Measurements from ENCODE around the gene EPHA8.

Gene EPHA8

DNA sequence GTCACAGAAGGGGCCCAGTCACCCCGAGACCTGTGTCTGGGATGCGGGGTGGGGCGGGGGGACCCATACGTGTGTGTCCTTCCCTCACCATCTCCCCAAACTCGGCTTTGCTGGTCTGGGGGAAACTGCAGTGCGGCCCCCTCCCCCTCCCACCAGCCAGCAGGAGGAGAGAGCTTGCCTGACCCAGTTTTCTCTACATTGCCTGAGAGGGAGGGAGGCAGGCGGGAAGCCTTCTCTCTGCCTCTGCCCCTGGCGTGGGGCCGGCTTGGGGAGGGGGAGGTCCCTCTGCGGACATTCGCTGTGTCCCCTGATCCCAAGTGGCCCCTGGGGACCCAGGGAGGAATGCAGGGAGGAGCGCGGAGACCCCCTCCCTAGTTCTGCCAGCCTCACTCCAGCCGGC lies 3.9 kb downstream of the EPHA8 start:
- no peak for DNase-seq (ENCODE audit: low read depth in 2 of 2)

DNA sequence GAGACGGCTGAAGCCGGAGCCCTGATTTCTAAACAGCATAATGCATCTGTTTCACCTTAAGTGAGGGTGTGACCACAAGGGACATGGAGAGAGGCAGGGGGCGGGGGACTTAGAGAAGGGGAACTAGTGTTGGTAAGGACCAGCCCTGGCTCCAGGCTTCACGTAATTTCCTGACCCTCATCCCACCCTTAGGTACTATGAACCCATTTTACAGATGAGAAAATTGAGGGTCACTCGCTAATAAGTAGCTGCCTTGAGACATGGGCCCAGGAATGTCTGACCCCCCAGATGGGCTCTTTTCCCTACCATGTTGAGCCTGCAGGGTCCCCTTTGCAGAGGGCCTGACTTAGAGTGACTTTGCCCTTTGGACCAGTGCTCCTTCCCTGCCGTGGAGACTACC lies 4.7 kb downstream of the EPHA8 start:
- DNase-seq (ENCODE audit: low read depth in 2 of 2), result no peak

DNA sequence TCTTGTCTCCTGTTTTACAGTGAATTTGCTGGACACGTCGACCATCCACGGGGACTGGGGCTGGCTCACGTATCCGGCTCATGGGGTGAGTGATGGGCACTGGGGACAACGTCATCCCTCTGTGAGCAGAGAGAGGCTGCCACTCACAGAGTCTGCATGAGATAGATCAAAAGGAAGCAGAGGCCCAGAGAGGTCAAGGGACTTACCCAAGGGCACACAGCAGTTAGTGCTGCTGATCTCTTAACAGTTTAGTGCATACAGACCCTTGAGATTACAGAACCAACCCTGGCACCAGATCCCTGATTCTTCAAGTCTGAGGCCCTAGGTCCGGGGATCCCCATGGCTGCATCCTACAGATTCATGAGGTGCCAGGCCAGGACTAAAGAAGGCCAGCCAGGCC lies 6.0 kb downstream of the EPHA8 start:
- DNase-seq (ENCODE audit: low read depth in 2 of 2), result no peak

DNA sequence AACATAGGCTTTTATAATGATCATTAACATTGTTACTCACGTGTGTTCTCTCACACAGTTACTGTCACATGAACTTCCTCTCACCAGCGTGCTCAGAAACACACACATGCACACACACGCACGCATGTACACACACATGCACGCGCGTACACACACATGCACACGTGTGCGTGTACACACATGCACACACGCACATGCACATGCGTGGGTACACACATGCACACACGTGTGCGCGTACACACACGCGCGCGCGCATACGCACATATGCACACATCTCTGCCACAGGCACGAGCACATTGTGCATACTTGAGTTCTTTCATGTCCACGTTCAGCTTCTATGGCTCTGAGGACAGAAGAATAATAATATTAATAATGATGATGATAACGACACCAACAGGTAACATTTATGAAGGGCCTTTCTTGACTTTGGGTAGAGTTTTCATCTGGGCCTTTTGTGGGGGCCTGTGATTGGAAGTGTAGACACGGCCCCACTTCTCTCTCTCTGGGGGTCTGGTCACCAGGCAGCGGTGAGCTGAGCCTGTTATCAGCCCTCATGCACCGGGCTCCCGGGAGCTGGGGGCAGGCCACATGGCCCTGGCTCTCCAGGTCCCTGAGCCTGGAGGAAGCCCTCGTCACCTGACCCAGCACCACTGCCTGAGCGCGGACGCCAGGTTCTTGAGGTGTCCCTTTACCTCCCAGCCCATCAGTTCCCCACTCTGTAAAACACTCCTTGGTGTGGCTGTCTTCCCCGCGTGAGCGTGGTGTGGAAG lies 7.0 kb downstream of the EPHA8 start:
- DNase-seq (ENCODE audit: low read depth in 2 of 2), result no peak

DNA sequence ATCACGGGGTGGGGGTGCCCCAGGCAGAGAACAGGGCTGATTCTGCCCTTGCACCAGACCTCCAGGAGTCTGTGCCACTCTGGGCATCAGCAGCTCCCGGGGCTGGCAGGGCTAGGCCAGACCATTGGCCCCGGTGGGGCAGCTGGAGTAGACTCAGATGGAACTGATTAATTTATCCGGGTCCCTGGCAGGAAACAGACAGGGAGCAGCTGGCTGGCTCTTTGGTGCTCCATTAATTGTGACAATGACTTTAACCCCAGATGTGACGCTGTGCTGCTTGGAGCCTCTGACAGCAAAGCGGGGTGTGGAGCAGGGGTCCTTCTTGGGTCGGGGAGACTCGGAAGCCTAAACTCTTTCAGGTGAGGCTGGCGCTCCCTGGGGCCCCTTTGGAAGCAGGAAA lies 9.5 kb downstream of the EPHA8 start:
- DNase-seq (ENCODE audit: low read depth in 2 of 2), result no peak

- DNase-seq (ENCODE audit: low read depth in 2 of 2), result no peak
Measured at GRCh38 chr1:22573237-22573636, 9.9 kb downstream of the EPHA8 start.

GRCh38 chr1:22575532-22576149 lies 12.4 kb downstream of the EPHA8 start:
- DNase-seq (ENCODE audit: low read depth in 2 of 2), result no peak

GRCh38 chr1:22576150-22576544 lies 12.9 kb downstream of the EPHA8 start:
- DNase-seq (ENCODE audit: low read depth in 2 of 2), result no peak

- no peak for DNase-seq (ENCODE audit: low read depth in 2 of 2)
Measured at GRCh38 chr1:22576617-22577016, 13.3 kb downstream of the EPHA8 start.

DNA sequence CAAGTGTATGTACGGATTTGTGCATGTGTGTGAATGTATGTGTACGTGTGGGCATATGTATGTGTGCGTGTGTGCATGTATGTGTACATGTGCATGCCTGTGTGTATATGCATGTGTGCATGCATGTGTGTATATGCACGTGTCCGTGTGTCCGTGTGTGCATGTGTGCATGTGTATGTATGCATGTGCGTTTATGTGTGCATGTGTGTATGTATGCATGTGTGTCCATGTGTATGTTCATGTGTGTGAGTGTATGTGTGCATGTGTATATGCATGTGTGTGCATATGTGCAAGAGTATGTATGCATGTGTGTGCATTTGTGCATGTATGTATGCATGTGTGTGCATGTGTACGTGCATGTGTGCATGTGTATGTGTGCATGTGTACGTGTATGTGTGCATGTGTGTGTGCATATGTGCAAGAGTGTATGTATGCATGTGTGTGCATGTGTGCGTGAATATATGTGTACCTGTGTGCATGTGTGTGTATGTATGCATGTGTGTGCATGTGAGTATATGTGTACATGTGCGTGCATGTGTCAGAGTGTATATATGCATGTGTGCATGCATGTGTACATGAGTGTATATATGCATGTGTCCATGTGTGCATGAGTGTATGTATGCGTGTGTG lies 15.6 kb downstream of the EPHA8 start:
- DNase-seq (ENCODE audit: low read depth in 2 of 2), result no peak

DNA sequence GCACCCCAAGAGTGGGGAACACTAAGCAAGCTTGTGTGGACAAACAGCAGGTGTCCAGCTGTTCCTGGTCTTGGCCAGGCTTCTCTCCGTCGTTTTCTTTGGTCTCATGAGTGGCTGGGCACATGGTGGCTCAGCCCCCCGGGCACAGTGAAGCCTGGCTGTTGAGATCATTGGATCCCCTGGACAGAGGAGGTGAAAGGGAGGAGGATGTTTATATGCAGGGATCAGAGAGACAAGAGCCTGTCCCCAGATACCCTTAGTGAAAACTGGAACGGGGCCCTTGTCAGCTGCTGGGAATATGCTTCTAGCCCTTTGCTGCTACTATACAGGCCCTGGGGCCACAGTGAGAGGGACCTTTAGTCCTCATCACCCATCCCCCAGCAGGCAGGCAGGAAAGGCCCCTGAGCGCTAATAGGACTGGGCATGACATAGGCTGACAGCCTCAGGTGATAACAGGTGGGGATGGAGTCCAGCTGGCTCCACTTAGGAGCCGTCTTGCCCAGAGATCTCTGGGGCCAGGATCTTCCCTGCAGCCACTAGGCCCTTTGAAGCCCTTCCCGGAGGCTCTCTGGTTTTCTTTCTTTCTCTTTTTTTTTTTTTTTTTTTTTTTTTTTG lies 16.4 kb downstream of the EPHA8 start:
- no peak for DNase-seq (ENCODE audit: low read depth in 2 of 2)

GRCh38 chr1:22582661-22583635 lies 19.7 kb downstream of the EPHA8 start:
- no peak for DNase-seq (ENCODE audit: low read depth in 2 of 2)

- DNase-seq (ENCODE audit: low read depth in 2 of 2), result no peak
Measured at GRCh38 chr1:22584001-22584562, 20.8 kb downstream of the EPHA8 start.

DNA sequence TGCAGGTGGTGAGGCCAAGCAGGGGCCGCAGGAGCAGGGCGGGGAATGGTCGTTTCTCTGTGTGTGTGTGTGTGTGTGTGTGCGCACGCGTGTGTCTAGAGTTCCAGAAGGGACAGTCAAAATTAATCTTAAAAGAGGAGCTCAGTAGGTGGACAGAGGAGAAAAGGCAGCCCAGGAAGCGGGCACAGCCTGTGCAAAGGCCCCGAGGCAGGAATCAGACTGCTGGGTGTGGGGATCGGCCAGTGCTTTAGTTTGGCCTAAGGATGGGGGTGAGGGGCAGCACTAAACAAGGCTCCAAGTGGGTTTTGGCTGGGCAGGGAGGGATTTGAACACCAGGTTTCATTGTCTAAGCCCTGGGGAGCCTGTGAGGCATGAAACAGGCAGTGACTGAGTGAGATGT lies 21.7 kb downstream of the EPHA8 start:
- no peak for DNase-seq (ENCODE audit: low read depth in 2 of 2)

- no peak for DNase-seq (ENCODE audit: low read depth in 2 of 2)
Measured at GRCh38 chr1:22585471-22585870, 22.2 kb downstream of the EPHA8 start.

GRCh38 chr1:22586356-22587130 lies 23.3 kb downstream of the EPHA8 start:
- DNase-seq (ENCODE audit: low read depth in 2 of 2), result no peak

- no peak for DNase-seq (ENCODE audit: low read depth in 2 of 2)
Measured at GRCh38 chr1:22587247-22587646, 24.0 kb downstream of the EPHA8 start.

DNA sequence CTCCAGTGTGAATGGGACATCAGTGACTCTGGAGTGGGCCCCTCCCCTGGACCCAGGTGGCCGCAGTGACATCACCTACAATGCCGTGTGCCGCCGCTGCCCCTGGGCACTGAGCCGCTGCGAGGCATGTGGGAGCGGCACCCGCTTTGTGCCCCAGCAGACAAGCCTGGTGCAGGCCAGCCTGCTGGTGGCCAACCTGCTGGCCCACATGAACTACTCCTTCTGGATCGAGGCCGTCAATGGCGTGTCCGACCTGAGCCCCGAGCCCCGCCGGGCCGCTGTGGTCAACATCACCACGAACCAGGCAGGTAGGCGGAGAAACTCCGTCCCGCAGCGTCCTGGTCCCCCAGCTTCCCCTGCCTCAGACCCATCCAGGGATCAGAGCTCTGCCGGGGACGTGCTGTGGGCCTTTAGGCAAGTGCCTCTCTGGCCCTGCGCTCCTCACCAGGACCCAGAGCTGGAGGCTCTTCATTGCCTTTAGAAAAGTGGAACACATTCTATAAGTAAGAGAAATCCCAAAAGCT lies 25.7 kb downstream of the EPHA8 start:
- no peak for DNase-seq (ENCODE audit: low read depth in 2 of 2)

DNA sequence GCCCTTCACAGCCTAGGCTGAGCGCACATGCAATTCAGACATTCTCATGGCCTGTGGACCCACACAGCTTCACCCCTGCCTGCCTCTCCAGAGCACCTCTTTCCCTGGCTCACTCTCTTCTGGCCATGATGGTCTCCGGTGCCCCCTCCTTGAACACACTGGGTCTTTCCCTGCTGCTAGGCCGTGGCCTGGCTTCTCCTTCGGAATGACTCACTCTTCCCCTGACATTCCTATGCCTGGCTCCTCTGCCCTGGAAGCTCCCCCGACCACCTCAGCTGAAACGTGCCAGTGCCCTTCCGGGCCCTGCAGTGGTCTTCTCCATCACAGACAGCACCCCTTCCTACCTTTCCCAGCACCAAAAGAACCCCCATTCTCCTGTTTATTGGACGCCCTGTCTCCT lies 28.3 kb downstream of the EPHA8 start:
- DNase-seq (ENCODE audit: low read depth in 2 of 2), result no peak

GRCh38 chr1:22592051-22592450 lies 28.8 kb downstream of the EPHA8 start:
- DNase-seq (ENCODE audit: low read depth in 2 of 2), result no peak
